ENCODE results near the gene HADHA.

DNA sequence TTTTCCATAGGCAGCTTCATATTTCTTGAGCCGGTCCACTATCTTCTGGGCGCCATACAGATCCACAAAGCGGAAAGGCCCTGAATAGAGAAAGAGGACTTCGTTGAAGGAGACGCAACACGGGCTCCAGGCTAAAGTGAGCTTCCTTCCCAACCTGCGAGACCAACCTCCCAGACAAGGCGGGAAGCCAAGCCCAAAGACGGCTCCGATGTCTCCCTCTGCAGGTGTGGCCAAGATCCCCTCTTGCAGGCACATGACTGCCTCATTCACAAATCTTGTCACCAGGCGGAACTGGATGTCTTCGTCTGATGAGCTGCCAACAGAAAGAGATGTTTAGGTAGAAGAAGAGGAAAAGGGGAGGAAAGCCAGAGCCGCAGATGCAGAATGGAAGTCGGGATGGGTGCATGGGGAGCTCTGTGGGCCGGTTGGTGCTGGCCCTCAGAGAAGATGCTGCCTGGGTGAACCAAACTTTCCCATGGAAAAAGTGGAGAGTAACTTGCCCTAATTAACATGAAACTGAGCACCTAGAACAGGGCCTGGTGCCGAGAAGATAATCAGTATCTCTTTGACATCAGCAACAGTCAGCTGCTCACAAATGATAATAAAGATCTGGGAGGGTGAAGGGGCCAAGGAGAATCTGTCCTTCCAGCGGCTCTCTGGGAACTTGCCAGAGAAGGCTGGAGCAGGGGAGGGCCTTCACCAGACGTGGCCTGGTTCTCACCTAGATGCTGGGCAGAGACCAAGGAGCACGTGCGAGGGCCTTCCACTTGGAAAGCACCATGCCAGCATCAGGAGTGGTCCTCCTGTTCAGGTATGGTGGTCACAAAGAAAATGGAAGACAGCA, 52.9 kb downstream of the HADHA start:
- TF ChIP-seq YY1 (IDR thresholded peaks at IDR 0.05; ENCODE audit: insufficient read depth, insufficient read length) (no peak), ZNF274 (IDR thresholded peaks at IDR 0.05; ENCODE audit: low read depth, low read length) (no peak)
